Fibroblast of villous mesenchyme (primary cell): ENCODE measurements around the gene LRRK1. TPM values are rescaled to one million over a fixed set of nuclear protein-coding genes. Genes with fewer than 3 reads are reported as not detected.
A peak's percentile ranks its signal among the peaks of the same experiment; 100 is the strongest.

Source experiments
- DNase-seq: peaks from one replicate; pipeline ENCODE4 v3.0.0-alpha.2; 2010; ENCODE audit warnings: low read depth
- H3K4me3 ChIP-seq: 2 replicates; pipeline ENCODE4 v1.5.1; 2011; ENCODE audit warnings: low read depth, mild to moderate bottlenecking, low read length
- CTCF ChIP-seq: IDR thresholded peaks from 2 replicates; pipeline ENCODE4 v1.5.1; 2012; ENCODE audit warnings: low read depth, mild to moderate bottlenecking, low read length; ENCODE audit not compliant: insufficient read depth
- total RNA-seq: library from RNA; depleted of rRNA; stranded (reverse); fragments of >200 nt; gene quantifications from 2 replicates; pipeline ENCODE4 v1.2.3, GENCODE V29; 2012

Gene LRRK1
- total RNA-seq, 1 donor: 10.8 TPM

- no peak for TF ChIP-seq CTCF
- no peak overlapping the region for H3K4me3 ChIP-seq
- DNase-seq: no peak
Observed at GRCh38 chr15:100878130-100878529, 41.0 kb upstream of the LRRK1 start.

- peak overlapping the region; percentile 62 for H3K4me3 ChIP-seq
- no peak for DNase-seq
- no peak for TF ChIP-seq CTCF
Observed at GRCh38 chr15:100878648-100879047, 40.5 kb upstream of the LRRK1 start.

GRCh38 chr15:100879061-100879463, 40.1 kb upstream of the LRRK1 start:
- H3K4me3 ChIP-seq: peak overlapping the region; percentile 62
- DNase-seq: no peak
- TF ChIP-seq CTCF: no peak

- no peak for TF ChIP-seq CTCF
Observed at GRCh38 chr15:100879464-100880138, 39.6 kb upstream of the LRRK1 start, which contains the start of gene ALDH1A3. TSS of gene ALDH1A3 (plus strand) at chr15:100879831. CDS start at chr15:100879908, 77 bp downstream.

GRCh38 chr15:100880139-100880896, 38.8 kb upstream of the LRRK1 start:
- H3K4me3 ChIP-seq: peak overlapping the region; percentile 62
- TF ChIP-seq CTCF: no peak
- no peak for DNase-seq

More at GRCh38 chr15:100879464-100880138, 39.6 kb upstream of the LRRK1 start, which contains the start of gene ALDH1A3:
- DNase-seq: peak; percentile 61
- peak within 1 kb of the TSS; percentile 62 for H3K4me3 ChIP-seq

GRCh38 chr15:100880897-100881242, 38.3 kb upstream of the LRRK1 start:
- peak overlapping the region; percentile 62 for H3K4me3 ChIP-seq
- TF ChIP-seq CTCF: no peak

More at GRCh38 chr15:100880897-100881242, 38.3 kb upstream of the LRRK1 start:
- no peak for DNase-seq
